Myocyte (in vitro differentiated cells): ENCODE results near the gene KYNU. TPM values are rescaled to one million over a fixed set of nuclear protein-coding genes. Genes with fewer than 3 reads are reported as not detected.
"Not testable (repeated sequence)": the region's sequence is repeated elsewhere in the genome, so short reads cannot be mapped to it uniquely, and the experiment has no call there.

ENCODE experiments used
- DNase-seq: peaks from one replicate; pipeline ENCODE4 v3.0.0-alpha.2; 2012; ENCODE audit warnings: low read depth
- total RNA-seq: library from RNA; depleted of rRNA; stranded (reverse); fragments of >200 nt; gene quantifications from 2 replicates; pipeline ENCODE4 v1.2.3, GENCODE V29; 2014

The KYNU gene
- total RNA-seq, 1 donor from 2014 or later, result 1.8 TPM

DNA sequence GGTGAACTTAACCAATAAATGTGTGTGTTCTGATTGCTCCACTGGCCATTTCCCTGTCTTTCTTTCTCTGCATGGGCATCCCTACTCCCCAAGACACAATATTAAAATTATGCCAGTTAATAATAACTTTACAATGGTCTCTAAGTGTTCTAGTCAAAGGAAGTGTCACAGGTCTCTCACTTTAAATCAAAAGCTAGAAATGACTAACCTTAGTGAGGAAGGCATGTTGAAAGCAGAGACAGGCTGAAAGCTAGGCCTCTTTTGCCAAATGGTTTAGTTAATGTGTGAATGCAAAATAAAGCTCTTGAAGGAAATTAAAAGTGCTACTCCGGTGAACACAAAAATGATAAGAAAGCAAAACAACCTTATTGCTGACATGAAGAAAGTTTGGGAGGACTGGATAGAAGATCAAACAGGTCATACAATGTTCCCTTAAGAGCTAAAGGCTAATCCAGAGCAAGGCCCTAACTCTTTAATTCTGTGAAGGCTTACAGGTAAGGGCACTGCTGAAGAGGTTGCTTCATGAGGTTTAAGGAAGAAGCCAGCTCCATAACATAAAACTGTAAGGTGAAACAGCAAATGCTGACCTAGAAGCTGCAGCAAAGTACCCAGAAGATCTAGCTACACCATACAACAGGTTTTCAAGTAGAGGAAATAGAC is 207.8 kb downstream of the KYNU start:
- no peak for DNase-seq

DNA sequence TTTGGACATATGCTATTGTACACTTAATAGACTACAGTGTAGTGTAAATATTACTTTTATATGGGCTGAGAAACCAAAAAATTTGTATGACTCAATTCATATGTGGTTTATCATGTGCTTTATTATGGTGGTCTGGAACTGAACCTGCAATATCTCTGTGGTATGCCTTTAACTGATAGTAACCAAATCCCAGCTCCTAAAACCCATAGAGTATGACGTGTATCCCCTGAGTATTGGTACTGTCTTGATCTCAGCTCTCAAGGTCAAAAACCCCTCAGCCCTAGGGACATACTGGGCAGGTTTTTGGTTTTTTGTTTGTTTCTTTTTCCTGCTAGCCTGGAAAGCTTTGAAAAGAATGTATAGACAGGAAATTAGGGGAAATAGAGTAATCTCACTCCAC is 209.6 kb downstream of the KYNU start:
- DNase-seq, result no peak

DNA sequence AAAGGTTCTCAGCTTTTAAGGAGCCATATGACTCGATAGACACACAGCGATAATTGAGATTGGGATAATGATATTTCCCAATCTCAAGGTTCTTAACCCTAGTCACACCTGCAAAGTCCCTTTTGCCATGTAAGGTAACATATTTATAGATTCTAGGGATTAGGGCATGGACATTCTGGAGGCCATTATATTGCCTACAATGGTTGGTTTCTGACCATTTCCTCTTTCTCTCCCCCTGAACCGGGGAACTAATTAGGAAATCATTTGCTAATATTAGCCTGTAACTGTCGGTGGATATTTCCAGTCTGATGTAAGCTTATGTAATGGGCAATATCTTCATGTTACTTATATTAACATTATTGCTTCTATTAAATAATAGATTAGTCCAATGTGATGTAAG is 210.9 kb downstream of the KYNU start:
- DNase-seq, result no peak

DNA sequence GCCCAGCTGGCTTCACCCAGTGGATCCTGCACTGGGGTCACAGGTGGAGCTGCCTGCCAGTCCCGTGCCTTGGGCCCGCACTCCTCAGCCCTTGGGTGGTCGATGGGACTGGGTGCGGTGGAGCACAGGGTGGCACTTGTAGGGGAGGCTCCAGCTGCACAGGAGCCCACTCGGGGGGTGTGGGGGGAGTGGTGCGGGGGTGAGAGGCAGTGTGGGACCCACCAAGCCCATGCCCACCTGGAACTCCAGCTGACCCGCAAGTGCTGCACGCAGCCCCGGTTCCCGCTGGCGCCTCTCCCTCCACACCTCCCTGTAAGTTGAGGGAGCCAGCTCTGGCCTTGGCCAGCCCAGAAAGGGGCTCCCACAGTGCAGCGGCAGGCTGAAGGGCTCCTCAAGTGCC is 212.1 kb downstream of the KYNU start:
- DNase-seq, result not testable (repeated sequence)
